ENCODE measurements around the gene FAM13C. TPM values are rescaled to one million over a fixed set of nuclear protein-coding genes. Genes with fewer than 3 reads are reported as not detected.

Gene FAM13C
- total and polyA plus RNA-seq, 2 of the 4 experiments (the other 2 are of a cell fraction) = 1.6 to 2.9 TPM

DNA sequence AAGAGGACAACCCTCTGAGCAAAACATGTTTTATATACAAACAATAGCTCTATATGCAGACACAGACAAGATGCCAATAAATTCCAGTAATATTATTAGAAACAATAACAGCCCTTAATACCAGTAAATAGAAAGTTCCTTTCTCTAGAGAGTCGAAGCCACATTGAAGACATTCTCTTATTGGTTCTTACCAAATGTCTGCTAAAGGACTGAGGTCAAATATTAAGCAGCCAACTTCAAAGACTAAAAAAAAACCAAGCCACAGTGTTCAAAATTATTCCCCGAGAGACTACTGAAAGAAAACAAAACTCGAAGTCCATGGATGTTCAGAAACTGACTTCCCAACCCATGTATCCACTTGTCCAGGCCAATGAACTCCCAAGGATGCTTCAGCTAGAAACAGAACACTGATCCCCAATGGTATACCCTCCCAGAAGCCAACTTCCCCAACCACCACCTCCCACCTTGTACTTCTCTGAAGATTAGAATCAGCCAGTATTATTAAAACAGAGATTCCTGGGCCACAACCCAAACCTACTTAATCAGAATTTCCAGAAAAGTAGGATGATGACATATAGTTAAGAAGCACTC, 51.9 kb downstream of the FAM13C start:
- no peaks in the 10 kb centered on the region for H3K4me1 ChIP-seq (ENCODE audit: control insufficient read depth, insufficient read depth, low read length)
- no peaks in the 10 kb centered on the region for H3K9me3 ChIP-seq (ENCODE audit: control insufficient read depth, insufficient read depth, low read length)
- DNase-seq (no peak), ATAC-seq (ENCODE audit: low read depth) (no peak)
- H3K9me1 ChIP-seq (ENCODE audit: insufficient read depth, low read length) = no peaks in the 10 kb centered on the region
- no peak overlapping the region for H3K18ac ChIP-seq (ENCODE audit: low read depth, low read length)
- no peak overlapping the region for H3K56ac ChIP-seq (ENCODE audit: extremely low read depth, insufficient read depth, low read length)
- no peak overlapping the region for H2AK9ac ChIP-seq (replicated peaks; ENCODE audit: low read depth, low read length, poor library complexity)
- dilution Hi-C loops (cut with HindIII; ENCODE audit: low sequenced_read_pairs, unreplicated experiment) (no loop called here), intact Hi-C loops (cut with micrococcal nuclease) (no loop called here), in situ Hi-C loops (cut with MboI; ENCODE audit: low sequenced_read_pairs) (no loop called here)
- no peak overlapping the region for H4K8ac ChIP-seq (ENCODE audit: low read depth in 2 of 2, low read length in 2 of 2)
- no peak overlapping the region for H2BK15ac ChIP-seq (ENCODE audit: low read depth, low read length)
- H4K91ac ChIP-seq (ENCODE audit: insufficient read depth, low read depth, low read length) = no peak overlapping the region
- no peak overlapping the region for H3K9ac ChIP-seq (ENCODE audit: low read depth, low read length)
- no peak overlapping the region for H2AFZ ChIP-seq (replicated peaks; ENCODE audit: low read length, poor library complexity)
- no peak overlapping the region for H3K14ac ChIP-seq (replicated peaks; ENCODE audit: low read depth, low read length)
- H3K79me1 ChIP-seq (ENCODE audit: low read depth in 1 of 2, low read length in 2 of 2) = no peaks in the 10 kb centered on the region
- H3K27ac ChIP-seq (ENCODE audit: insufficient read depth, low read length) = no peak overlapping the region
- H4K20me1 ChIP-seq (ENCODE audit: insufficient read depth, low read length) = no peaks in the 10 kb centered on the region
- no peak overlapping the region for H2BK120ac ChIP-seq (ENCODE audit: low read depth, low read length)
- H3K4me3 ChIP-seq (ENCODE audit: insufficient read depth, low read depth, low read length) = no peak overlapping the region
- no peak overlapping the region for H3K4me2 ChIP-seq (ENCODE audit: low read depth, low read length)
- TF ChIP-seq CEBPB (IDR thresholded peaks at IDR 0.05; ENCODE audit: low read depth, low read length) (no peak), POLR2A (IDR thresholded peaks at IDR 0.05; ENCODE audit: low read depth, low read length) (no peak), RAD21 (IDR thresholded peaks at IDR 0.05; ENCODE audit: low read length) (no peak), BHLHE40 (IDR thresholded peaks at IDR 0.05; ENCODE audit: low read depth, low read length) (no peak), RCOR1 (IDR thresholded peaks at IDR 0.05; ENCODE audit: insufficient replicate concordance, low read length) (no peak), FOS (IDR thresholded peaks at IDR 0.05; ENCODE audit: low read depth, low read length) (no peak), SMC3 (IDR thresholded peaks at IDR 0.05; ENCODE audit: low read depth, low read length) (no peak)
- TF ChIP-seq, protein P1, sequence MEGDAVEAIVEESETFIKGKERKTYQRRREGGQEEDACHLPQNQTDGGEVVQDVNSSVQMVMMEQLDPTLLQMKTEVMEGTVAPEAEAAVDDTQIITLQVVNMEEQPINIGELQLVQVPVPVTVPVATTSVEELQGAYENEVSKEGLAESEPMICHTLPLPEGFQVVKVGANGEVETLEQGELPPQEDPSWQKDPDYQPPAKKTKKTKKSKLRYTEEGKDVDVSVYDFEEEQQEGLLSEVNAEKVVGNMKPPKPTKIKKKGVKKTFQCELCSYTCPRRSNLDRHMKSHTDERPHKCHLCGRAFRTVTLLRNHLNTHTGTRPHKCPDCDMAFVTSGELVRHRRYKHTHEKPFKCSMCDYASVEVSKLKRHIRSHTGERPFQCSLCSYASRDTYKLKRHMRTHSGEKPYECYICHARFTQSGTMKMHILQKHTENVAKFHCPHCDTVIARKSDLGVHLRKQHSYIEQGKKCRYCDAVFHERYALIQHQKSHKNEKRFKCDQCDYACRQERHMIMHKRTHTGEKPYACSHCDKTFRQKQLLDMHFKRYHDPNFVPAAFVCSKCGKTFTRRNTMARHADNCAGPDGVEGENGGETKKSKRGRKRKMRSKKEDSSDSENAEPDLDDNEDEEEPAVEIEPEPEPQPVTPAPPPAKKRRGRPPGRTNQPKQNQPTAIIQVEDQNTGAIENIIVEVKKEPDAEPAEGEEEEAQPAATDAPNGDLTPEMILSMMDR (conservative IDR thresholded peaks at IDR 0.05; ENCODE audit: low read depth, low read length) = no peak
- TF ChIP-seq, protein P2, sequence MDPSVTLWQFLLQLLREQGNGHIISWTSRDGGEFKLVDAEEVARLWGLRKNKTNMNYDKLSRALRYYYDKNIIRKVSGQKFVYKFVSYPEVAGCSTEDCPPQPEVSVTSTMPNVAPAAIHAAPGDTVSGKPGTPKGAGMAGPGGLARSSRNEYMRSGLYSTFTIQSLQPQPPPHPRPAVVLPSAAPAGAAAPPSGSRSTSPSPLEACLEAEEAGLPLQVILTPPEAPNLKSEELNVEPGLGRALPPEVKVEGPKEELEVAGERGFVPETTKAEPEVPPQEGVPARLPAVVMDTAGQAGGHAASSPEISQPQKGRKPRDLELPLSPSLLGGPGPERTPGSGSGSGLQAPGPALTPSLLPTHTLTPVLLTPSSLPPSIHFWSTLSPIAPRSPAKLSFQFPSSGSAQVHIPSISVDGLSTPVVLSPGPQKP (IDR thresholded peaks at IDR 0.05; ENCODE audit: borderline replicate concordance, low read depth, low read length) = no peak
- no peaks in the 10 kb centered on the region for H3K36me3 ChIP-seq (ENCODE audit: control insufficient read depth, insufficient read depth, low read length)
- CTCF ChIA-PET = no interaction called here
- no peak overlapping the region for H4K5ac ChIP-seq (ENCODE audit: low read depth, low read length)
- H3K4ac ChIP-seq (ENCODE audit: low read depth, low read length) = no peak overlapping the region
- H2BK20ac ChIP-seq (ENCODE audit: low read depth, low read length) = no peak overlapping the region
- H3K27me3 ChIP-seq (ENCODE audit: control insufficient read depth, insufficient read depth, low read length) = 0 out of 2 replicates have a peak, but pooled peaks cover 1% of the 10 kb centered on the region
- BruUV-seq (replicated peaks) = no TSS peak
- H2BK5ac ChIP-seq (ENCODE audit: low read depth, low read length, poor library complexity, severe bottlenecking) = no peak overlapping the region
- no peak overlapping the region for H2AK5ac ChIP-seq (ENCODE audit: low read depth, low read length)
- WGBS, 2 experiments (ENCODE audit: extremely low coverage in 2 of 2, insufficient read length in 1 of 2) = no CpG with 5 or more reads among the region's 3 CpGs
- no peak overlapping the region for H3K23ac ChIP-seq (ENCODE audit: low read depth, low read length)
- POLR2A ChIA-PET (ENCODE audit: unreplicated experiment) = no interaction called here
